ENCODE data around the gene TEK. TPM values are rescaled to one million over a fixed set of nuclear protein-coding genes. Genes with fewer than 3 reads are reported as not detected.
A peak's percentile ranks its signal among the peaks of the same experiment; 100 is the strongest.

TEK gene
- total RNA-seq, 2 donors from 2014 or later: 4.6 to 4.9 TPM

DNA sequence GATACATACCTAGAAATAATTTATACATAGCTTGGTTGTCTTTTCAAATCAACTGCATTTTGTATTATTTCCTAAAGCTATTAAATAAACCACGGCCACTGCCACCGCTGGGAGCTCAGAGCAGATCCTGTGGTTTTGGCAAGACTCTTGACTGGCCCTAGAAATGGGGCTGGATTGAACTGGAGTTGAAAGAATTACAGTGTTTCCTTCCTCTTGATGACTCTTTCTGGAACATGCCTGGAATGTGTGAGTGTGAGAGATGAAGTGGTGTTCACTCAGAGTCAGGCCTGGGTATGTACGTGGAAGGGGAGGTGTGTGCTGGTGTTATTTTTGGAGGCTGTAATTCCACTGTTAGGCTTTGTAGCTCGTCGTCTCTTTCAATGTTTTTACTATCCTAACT is 45.9 kb downstream of the TEK start:
- intact Hi-C loops (cut with DNase I): no loop called here
- 50 to 68% methylated on average over 5 of the region's 5 CpGs for WGBS, 2 donors
- Histone ChIP-seq H3K4me3 (no peak overlapping the region), H3K27ac (no peak overlapping the region), H3K9me3 (no peaks in the 10 kb centered on the region), H3K4me1 (no peaks in the 10 kb centered on the region), H3K36me3 (replicated peaks in 1 of 2; ENCODE audit: insufficient read depth in 1 of 2, low read depth in 2 of 2) (no peaks in the 10 kb centered on the region), H3K27me3 (no peaks in the 10 kb centered on the region)
- no peak for TF ChIP-seq POLR2A (IDR thresholded peaks at IDR 0.05)
- TF ChIP-seq, protein P1, sequence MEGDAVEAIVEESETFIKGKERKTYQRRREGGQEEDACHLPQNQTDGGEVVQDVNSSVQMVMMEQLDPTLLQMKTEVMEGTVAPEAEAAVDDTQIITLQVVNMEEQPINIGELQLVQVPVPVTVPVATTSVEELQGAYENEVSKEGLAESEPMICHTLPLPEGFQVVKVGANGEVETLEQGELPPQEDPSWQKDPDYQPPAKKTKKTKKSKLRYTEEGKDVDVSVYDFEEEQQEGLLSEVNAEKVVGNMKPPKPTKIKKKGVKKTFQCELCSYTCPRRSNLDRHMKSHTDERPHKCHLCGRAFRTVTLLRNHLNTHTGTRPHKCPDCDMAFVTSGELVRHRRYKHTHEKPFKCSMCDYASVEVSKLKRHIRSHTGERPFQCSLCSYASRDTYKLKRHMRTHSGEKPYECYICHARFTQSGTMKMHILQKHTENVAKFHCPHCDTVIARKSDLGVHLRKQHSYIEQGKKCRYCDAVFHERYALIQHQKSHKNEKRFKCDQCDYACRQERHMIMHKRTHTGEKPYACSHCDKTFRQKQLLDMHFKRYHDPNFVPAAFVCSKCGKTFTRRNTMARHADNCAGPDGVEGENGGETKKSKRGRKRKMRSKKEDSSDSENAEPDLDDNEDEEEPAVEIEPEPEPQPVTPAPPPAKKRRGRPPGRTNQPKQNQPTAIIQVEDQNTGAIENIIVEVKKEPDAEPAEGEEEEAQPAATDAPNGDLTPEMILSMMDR (IDR thresholded peaks at IDR 0.05): no peak
- DNase-seq: peak in 1 of 4 donors; percentile 3
- ATAC-seq: no peak

DNA sequence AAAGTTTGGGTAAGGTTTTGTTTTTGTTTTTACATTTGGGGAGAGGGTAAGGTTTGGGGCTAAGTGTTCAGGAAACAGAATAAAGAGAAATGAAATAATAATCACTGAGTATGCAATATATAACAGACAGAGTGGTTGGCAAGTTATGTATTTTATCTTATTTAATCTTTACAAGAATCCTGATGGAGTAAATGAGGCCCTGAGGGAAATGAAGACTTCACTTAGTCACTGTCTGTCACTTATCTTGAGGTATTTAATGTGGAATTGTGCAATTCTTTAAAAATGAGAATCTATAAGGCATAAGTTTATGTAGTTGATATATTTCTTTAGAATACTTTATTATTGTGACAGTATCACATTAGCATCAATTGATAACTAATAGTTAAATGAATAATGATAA is 48.1 kb downstream of the TEK start:
- H3K36me3 ChIP-seq (replicated peaks in 1 of 2; ENCODE audit: insufficient read depth in 1 of 2, low read depth in 2 of 2): no peaks in the 10 kb centered on the region
- no peaks in the 10 kb centered on the region for H3K9me3 ChIP-seq
- DNase-seq (no peak), ATAC-seq (no peak)
- no peaks in the 10 kb centered on the region for H3K4me1 ChIP-seq
- H3K27ac ChIP-seq: no peak overlapping the region
- intact Hi-C loops (cut with DNase I): no loop called here
- TF ChIP-seq POLR2A (IDR thresholded peaks at IDR 0.05): no peak
- TF ChIP-seq, protein P1 (IDR thresholded peaks at IDR 0.05): no peak
- no peaks in the 10 kb centered on the region for H3K27me3 ChIP-seq
- no peak overlapping the region for H3K4me3 ChIP-seq

DNA sequence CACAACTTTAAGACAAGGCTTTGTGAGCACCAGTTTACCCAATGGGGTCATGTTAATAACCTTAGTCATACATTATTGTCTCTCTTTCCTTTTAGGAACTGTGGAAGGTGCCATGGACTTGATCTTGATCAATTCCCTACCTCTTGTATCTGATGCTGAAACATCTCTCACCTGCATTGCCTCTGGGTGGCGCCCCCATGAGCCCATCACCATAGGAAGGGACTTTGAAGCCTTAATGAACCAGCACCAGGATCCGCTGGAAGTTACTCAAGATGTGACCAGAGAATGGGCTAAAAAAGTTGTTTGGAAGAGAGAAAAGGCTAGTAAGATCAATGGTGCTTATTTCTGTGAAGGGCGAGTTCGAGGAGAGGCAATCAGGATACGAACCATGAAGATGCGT is 48.7 kb downstream of the TEK start:
- TF ChIP-seq, protein P1 (IDR thresholded peaks at IDR 0.05): no peak
- Histone ChIP-seq H3K4me3 (no peak overlapping the region), H3K27me3 (no peaks in the 10 kb centered on the region), H3K36me3 (replicated peaks in 1 of 2; ENCODE audit: insufficient read depth in 1 of 2, low read depth in 2 of 2) (no peaks in the 10 kb centered on the region), H3K4me1 (no peaks in the 10 kb centered on the region), H3K9me3 (no peaks in the 10 kb centered on the region), H3K27ac (no peak overlapping the region)
- intact Hi-C loops (cut with DNase I): no loop called here
- DNase-seq (no peak), ATAC-seq (no peak)
- WGBS, 2 donors: 83 to 90% methylated on average over 6 of the region's 6 CpGs

DNA sequence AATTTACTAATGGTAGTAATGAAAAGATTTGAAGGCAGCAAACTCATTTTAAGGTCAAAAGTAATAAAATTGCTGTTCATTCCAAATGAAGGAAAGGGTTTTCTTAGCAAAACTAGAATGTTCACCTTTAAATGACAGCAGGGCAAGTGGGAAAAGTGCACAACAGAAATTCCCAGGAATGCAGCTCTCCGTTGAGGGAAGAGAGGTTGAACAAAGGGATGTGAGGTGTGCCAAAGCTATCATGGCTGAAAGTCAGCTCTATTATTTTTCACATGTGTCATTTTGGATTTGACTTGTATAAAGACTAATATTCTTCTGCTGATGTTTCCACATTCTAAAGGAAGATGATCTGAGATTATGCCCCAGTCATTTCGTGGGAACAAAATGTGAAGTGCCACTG is 51.6 kb downstream of the TEK start:
- WGBS, 2 donors: 49 to 55% methylated on average over 2 of the region's 2 CpGs
- Histone ChIP-seq H3K4me3 (no peak overlapping the region), H3K9me3 (no peaks in the 10 kb centered on the region), H3K27ac (no peak overlapping the region), H3K27me3 (no peaks in the 10 kb centered on the region), H3K36me3 (replicated peaks in 1 of 2; ENCODE audit: insufficient read depth in 1 of 2, low read depth in 2 of 2) (no peaks in the 10 kb centered on the region), H3K4me1 (no peaks in the 10 kb centered on the region)
- TF ChIP-seq, protein P1 (IDR thresholded peaks at IDR 0.05): no peak
- no peak for TF ChIP-seq POLR2A (IDR thresholded peaks at IDR 0.05)
- ATAC-seq (no peak), DNase-seq (no peak)
- intact Hi-C loops (cut with DNase I): no loop called here

DNA sequence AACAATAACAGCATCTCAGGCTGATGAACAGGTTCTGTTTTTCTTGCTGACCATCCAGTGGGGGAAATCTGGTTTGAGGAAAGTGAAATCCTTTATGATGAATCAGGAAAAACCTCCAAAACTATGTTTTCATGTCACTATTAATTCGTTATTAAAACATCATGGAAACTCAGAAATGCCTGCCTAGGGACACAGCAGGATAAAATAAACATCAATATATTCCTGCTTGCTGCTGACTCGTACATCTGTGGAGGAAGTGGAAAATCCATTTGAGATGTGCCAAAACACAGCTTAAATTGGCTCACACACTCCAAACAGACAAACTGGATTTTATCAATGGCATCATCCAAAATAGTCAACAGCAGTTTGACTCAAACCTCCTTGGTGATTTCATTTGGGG is 53.0 kb downstream of the TEK start:
- Histone ChIP-seq H3K4me3 (no peak overlapping the region), H3K4me1 (no peaks in the 10 kb centered on the region), H3K27me3 (no peaks in the 10 kb centered on the region), H3K9me3 (no peaks in the 10 kb centered on the region), H3K27ac (no peak overlapping the region), H3K36me3 (replicated peaks in 1 of 2; ENCODE audit: insufficient read depth in 1 of 2, low read depth in 2 of 2) (no peaks in the 10 kb centered on the region)
- ATAC-seq: no peak
- no peak for TF ChIP-seq POLR2A (IDR thresholded peaks at IDR 0.05)
- TF ChIP-seq, protein P1 (IDR thresholded peaks at IDR 0.05): no peak
- no peak for DNase-seq
- intact Hi-C loops (cut with DNase I): no loop called here
- WGBS, 2 donors: 15 to 29% methylated on average over 2 of the region's 2 CpGs
